GM10266 (cell line): ENCODE results near the gene PPP1R9A.

Source experiments
- DNase-seq: peaks from one replicate; pipeline ENCODE4 v3.0.0; 2012; ENCODE audit errors: extremely low spot score
- TF ChIP-seq, protein P1 (sequence below): IDR thresholded peaks from 2 replicates; pipeline ENCODE4 v1.5.1; 2012; ENCODE audit warnings: mild to moderate bottlenecking, low read depth; ENCODE audit not compliant: control insufficient read depth, insufficient read depth; ENCODE audit errors: missing control alignments

PPP1R9A gene

DNA sequence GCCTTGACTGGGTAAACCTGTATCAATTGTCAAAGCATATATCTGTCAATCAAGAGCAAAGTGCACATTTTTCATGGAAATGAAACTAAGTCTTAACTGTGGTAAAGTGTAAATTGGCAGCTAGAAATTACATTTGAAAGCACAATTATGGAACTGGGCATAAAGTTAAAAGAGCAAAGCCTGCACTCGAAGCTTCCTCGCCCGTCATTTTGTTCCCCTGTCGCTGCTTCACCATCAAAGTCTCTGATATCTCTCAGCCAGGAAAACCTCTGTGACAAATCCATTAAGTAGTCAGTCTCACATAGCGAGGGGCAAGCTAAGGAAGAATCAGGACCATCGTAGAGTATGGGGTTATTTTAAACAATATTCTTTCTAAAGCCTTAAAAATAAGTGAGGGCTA is 389.1 kb downstream of the PPP1R9A start:
- TF ChIP-seq, protein P1, sequence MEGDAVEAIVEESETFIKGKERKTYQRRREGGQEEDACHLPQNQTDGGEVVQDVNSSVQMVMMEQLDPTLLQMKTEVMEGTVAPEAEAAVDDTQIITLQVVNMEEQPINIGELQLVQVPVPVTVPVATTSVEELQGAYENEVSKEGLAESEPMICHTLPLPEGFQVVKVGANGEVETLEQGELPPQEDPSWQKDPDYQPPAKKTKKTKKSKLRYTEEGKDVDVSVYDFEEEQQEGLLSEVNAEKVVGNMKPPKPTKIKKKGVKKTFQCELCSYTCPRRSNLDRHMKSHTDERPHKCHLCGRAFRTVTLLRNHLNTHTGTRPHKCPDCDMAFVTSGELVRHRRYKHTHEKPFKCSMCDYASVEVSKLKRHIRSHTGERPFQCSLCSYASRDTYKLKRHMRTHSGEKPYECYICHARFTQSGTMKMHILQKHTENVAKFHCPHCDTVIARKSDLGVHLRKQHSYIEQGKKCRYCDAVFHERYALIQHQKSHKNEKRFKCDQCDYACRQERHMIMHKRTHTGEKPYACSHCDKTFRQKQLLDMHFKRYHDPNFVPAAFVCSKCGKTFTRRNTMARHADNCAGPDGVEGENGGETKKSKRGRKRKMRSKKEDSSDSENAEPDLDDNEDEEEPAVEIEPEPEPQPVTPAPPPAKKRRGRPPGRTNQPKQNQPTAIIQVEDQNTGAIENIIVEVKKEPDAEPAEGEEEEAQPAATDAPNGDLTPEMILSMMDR, result no peak
- no peak for DNase-seq

DNA sequence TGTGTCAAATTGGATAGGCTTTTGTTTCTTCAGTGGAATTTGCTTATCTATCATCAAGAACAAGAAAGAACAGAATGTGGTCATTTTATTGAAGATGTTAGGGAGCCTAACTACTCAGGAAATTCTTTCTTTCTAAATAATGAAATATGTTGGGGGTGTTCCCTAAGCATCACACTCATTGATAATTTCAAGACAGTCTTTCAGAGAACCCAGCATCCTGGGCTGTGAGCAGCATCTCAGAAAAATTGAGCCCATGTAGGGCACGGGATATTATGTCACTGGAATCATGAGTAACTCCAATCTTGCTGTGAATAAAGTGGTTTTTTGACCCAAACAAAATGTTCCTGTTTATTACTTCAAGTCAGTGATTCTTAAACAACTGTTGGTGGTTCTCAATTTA is 389.6 kb downstream of the PPP1R9A start:
- TF ChIP-seq, protein P1, result no peak
- DNase-seq, result no peak

DNA sequence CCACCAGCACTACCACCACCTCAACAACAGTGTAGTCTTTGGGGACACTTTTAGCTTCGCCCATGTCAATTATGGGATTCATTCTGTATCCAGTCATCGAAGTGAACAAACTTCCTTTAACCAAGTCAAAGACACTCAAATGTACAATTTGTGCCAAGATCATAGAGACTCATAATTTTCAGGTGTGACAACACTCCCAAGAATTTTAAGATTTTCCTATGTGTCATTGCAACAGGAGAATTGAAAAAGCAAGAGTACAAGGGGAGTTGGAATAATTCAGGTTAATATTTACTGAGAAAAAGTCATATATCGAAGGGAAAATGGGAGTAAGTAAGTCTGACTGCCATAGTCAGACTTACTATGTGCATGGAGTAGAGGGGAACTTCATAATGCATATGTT is 390.7 kb downstream of the PPP1R9A start:
- TF ChIP-seq, protein P1, result no peak
- no peak for DNase-seq

DNA sequence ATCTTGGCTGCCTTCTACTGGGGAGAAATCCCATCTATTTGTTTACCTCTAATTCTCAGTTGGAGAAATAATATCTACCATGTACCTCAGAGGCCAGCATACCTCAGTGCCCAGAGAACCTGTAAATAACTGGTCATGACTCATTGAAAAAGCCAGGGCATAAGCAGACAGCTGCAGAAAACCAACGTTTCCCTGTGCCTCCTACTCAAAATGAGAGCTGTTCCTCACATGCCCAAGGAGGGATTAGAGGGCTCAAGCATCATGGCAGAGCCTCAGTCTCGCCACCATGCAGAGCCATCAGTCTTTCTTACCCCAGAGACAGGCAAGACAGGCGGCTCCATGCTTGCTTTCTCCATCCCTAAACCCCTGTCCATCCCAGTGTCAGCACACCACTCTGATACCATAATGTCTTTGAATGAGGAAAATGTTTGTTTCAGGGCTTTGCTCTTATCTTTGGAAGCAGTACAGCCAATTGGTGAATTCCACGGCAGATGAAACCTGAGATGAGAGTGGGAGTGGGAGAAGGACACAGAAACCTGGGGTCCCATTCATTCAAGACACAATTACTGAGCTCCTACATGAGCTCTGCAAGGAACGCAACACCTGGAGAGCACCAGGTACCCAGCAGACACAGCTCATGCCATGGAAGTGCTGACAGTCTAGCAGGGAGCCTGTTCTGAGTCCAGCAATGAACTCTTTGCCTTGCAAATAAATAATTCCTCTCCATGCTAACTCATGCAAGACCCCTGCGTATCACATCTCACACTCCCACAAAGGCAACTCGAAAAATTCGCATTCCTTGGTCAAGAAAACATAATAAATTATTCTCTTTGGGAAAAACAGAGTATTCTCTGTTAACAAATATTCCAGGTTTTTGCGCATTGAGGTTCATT is 395.9 kb downstream of the PPP1R9A start:
- TF ChIP-seq, protein P1, result no peak
- DNase-seq, result no peak

DNA sequence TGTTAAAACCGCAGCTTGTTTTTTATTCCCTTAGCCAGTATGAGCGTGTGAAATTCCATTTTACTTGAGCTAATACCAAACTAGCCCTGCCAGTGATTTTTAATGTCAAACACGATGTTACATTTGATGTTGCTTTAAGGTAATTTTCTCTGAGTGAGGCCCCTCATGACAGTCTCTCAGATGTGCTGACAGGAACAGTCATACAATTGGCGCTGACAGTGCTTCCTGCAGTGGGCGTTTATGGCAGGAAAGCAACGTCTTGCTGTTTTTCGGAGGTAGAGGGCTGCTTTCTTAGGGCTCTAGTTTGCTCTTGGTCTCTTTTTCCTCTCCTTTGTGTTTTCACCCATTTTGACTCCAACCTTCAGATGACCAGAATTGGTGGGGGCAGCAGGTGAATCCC is 397.6 kb downstream of the PPP1R9A start:
- TF ChIP-seq, protein P1, result no peak

DNA sequence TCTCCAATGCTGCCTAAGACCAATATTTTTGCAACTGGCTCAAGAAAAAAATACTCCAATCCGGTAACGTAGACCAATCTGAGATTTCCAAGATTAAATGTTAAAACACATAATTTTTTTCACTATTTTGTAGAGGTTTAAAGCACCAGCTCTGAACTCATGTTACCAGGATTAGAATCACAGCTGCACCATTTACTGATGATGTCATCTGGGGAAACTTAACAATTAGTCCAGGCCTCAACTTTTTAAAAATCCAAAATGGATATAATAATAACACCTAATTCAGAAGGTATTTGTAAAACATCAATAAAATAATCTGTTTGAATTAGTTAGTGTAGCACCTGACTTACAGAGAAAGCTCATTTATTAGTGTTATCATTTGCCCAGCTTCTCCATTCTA is 402.6 kb downstream of the PPP1R9A start:
- TF ChIP-seq, protein P1, result no peak
- no peak for DNase-seq

More for the DNA sequence above, 397.6 kb downstream of the PPP1R9A start:
- DNase-seq, result no peak

DNA sequence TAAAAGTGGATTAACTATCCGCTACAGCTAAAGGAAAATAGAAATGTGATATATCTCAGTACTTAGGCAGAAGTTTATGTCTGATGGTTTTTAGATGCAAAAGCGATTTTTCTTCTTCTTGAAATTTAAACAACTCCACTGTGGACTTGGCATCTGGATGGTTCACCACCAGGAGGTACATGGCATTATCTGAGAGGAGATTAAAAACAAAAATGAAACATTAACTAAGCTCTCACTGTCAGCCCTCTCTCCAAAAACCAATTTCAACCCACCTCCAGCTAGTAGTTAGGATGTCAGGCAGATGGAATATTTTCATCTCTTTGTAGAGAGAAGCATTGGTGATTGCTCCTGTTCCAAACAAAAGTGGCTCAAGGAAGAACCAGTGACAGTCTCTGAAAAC is 404.0 kb downstream of the PPP1R9A start:
- TF ChIP-seq, protein P1, result no peak
- DNase-seq, result no peak
